Panc1 (cell line): ENCODE data around the gene STARD8. TPM values are rescaled to one million over a fixed set of nuclear protein-coding genes. Genes with fewer than 3 reads are reported as not detected.

Source experiments
- ATAC-seq: fragments of 200-7000 bp; cut with Tn5 transposase; 2 replicates; pipeline ENCODE4 v1.9.1; 2020; ENCODE audit warnings: mild to moderate bottlenecking, moderate library complexity
- BruUV-seq: library from RNA; stranded (reverse); fragments of 400-500 nt; replicated peaks from 2 replicates; lab custom pipeline; 2021; lab: Mats Ljungman, UMichigan
- CTCF ChIA-PET: fragments of 300-600 bp; sonication (Branson Sonifier 250); formaldehyde crosslinking; loops from one replicate; lab custom pipeline; 2022; ENCODE audit warnings: antibody characterized with exemption; lab: Charles Lee
- POLR2A ChIA-PET: fragments of 300-600 bp; sonication (Branson Sonifier 250); formaldehyde crosslinking; loops from one replicate; lab custom pipeline; 2022; ENCODE audit warnings: antibody characterized with exemption; lab: Charles Lee
- DNase-seq: peaks from one replicate; pipeline ENCODE4 v3.0.0-alpha.2; 2010; ENCODE audit warnings: low read depth, low spot score
- H3K27ac ChIP-seq: 2 replicates; pipeline ENCODE4 v1.5.1; 2011; ENCODE audit warnings: mild to moderate bottlenecking, low read length, inconsistent platforms
- H3K27me3 ChIP-seq: fragments of 200-500 bp; sonication (Bioruptor generic); 2 replicates; pipeline ENCODE4 v1.6.0; 2014; ENCODE audit warnings: low read length, inconsistent platforms; ENCODE audit not compliant: control insufficient read depth, insufficient read depth
- H3K36me3 ChIP-seq: fragments of 200-500 bp; sonication (Bioruptor generic); 2 replicates; pipeline ENCODE4 v1.5.1; 2014; ENCODE audit warnings: inconsistent platforms, mild to moderate bottlenecking, low read length, moderate library complexity; ENCODE audit not compliant: control insufficient read depth, insufficient read depth
- H3K4me1 ChIP-seq: 2 replicates; pipeline ENCODE4 v1.5.1; 2011; ENCODE audit warnings: inconsistent platforms, mild to moderate bottlenecking, low read length, moderate library complexity; ENCODE audit not compliant: control insufficient read depth, insufficient read depth
- H3K4me3 ChIP-seq, 2 experiments: 2 replicates each; pipeline ENCODE4 v1.5.1; 2011 to 2012; ENCODE audit warnings: low read depth in 2 of 2, low read length in 2 of 2, mild to moderate bottlenecking in 2 of 2, inconsistent platforms in 1 of 2, moderate library complexity in 1 of 2
- H3K9me3 ChIP-seq: fragments of 200-500 bp; sonication (Bioruptor generic); 2 replicates; pipeline ENCODE4 v1.5.1; 2014; ENCODE audit warnings: low read depth, mild to moderate bottlenecking, inconsistent platforms, low read length, moderate library complexity; ENCODE audit not compliant: control insufficient read depth, insufficient read depth
- POLR2AphosphoS5 ChIP-seq: IDR thresholded peaks from 2 replicates; pipeline ENCODE4 v1.6.1; 2012; ENCODE audit warnings: mild to moderate bottlenecking, low read depth, low read length, moderate library complexity
- REST ChIP-seq, 2 experiments: IDR thresholded peaks; 2 replicates each; pipeline ENCODE4 v1.6.1; 2011 to 2012; ENCODE audit warnings: low read depth in 2 of 2, control low read depth in 1 of 2, low read length in 1 of 2, mild to moderate bottlenecking in 1 of 2, moderate library complexity in 1 of 2; ENCODE audit not compliant: insufficient read depth in 1 of 2
- SIN3A ChIP-seq: IDR thresholded peaks from 2 replicates; pipeline ENCODE4 v1.6.1; 2012; ENCODE audit warnings: low read depth, mild to moderate bottlenecking, low read length, moderate library complexity, borderline replicate concordance; ENCODE audit not compliant: insufficient read depth
- TCF7L2 ChIP-seq: IDR thresholded peaks from 2 replicates; pipeline ENCODE4 v1.6.1; 2011; ENCODE audit warnings: mild to moderate bottlenecking, low read depth, low read length, inconsistent platforms
- in situ Hi-C: cut with HindIII; loops from 2 replicates; pipeline ENCODE4 v1.10.0; 2016; ENCODE audit warnings: low sequenced_read_pairs, low pct_unique_long_range_greater_than_20kb
- intact Hi-C: fragments of 100-400 bp; cut with micrococcal nuclease; formaldehyde crosslinking; loops from one replicate; pipeline ENCODE4 v1.10.0; 2022; ENCODE audit not compliant: unreplicated experiment
- total RNA-seq: library from RNA; stranded (reverse); gene quantifications from one replicate; pipeline ENCODE4 v1.2.1, GENCODE V29; 2021; ENCODE audit not compliant: unreplicated experiment
- TF ChIP-seq, protein P1 (sequence below): fragments of 450-650 bp; IDR thresholded peaks from 2 replicates; pipeline ENCODE4 v1.5.1; 2017; ENCODE audit warnings: mild to moderate bottlenecking

Gene STARD8
- total RNA-seq, 1 experiment from 2014 or later, result 4.6 TPM

GRCh38 chrX:68755616-68756125, 108.2 kb downstream of the STARD8 start:
- POLR2A ChIA-PET, result no interaction called here
- DNase-seq, result no peak
- no peaks in the 10 kb centered on the region for H3K36me3 ChIP-seq
- no peak for ATAC-seq
- in situ Hi-C loops (no loop called here), intact Hi-C loops (no loop called here)
- H3K27me3 ChIP-seq, result no peaks in the 10 kb centered on the region
- no peak overlapping the region for H3K4me3 ChIP-seq
- H3K27ac ChIP-seq, result no peak overlapping the region
- no TSS peak for BruUV-seq
- H3K4me1 ChIP-seq, result no peaks in the 10 kb centered on the region
- TF ChIP-seq, protein P1, sequence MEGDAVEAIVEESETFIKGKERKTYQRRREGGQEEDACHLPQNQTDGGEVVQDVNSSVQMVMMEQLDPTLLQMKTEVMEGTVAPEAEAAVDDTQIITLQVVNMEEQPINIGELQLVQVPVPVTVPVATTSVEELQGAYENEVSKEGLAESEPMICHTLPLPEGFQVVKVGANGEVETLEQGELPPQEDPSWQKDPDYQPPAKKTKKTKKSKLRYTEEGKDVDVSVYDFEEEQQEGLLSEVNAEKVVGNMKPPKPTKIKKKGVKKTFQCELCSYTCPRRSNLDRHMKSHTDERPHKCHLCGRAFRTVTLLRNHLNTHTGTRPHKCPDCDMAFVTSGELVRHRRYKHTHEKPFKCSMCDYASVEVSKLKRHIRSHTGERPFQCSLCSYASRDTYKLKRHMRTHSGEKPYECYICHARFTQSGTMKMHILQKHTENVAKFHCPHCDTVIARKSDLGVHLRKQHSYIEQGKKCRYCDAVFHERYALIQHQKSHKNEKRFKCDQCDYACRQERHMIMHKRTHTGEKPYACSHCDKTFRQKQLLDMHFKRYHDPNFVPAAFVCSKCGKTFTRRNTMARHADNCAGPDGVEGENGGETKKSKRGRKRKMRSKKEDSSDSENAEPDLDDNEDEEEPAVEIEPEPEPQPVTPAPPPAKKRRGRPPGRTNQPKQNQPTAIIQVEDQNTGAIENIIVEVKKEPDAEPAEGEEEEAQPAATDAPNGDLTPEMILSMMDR, result no peak
- no peak for TF ChIP-seq REST (IDR thresholded peaks at IDR 0.05; ENCODE audit: insufficient read depth in 1 of 2, low read depth in 2 of 2, low read length in 1 of 2)
- TF ChIP-seq POLR2AphosphoS5, result no peak
- TF ChIP-seq SIN3A, result no peak
- TF ChIP-seq TCF7L2, result no peak
- H3K9me3 ChIP-seq, result no peaks in the 10 kb centered on the region
- CTCF ChIA-PET, result no interaction called here

- no peaks in the 10 kb centered on the region for H3K4me1 ChIP-seq
- in situ Hi-C loops (no loop called here), intact Hi-C loops (no loop called here)
- H3K27me3 ChIP-seq, result no peaks in the 10 kb centered on the region
- H3K36me3 ChIP-seq, result no peaks in the 10 kb centered on the region
- POLR2A ChIA-PET, result no interaction called here
- no peaks in the 10 kb centered on the region for H3K9me3 ChIP-seq
- no peak overlapping the region for H3K27ac ChIP-seq
- DNase-seq (no peak), ATAC-seq (no peak)
- no peak for TF ChIP-seq REST (IDR thresholded peaks at IDR 0.05; ENCODE audit: insufficient read depth in 1 of 2, low read depth in 2 of 2, low read length in 1 of 2)
- BruUV-seq, result no TSS peak
- no peak overlapping the region for H3K4me3 ChIP-seq
- CTCF ChIA-PET, result no interaction called here
Measured at GRCh38 chrX:68757331-68757730, 109.9 kb downstream of the STARD8 start.
